Psoas muscle (tissue), 8 donors: ENCODE data around the gene GPR132. TPM values are rescaled to one million over a fixed set of nuclear protein-coding genes. Genes with fewer than 3 reads are reported as not detected.
A peak's percentile ranks its signal among the peaks of the same experiment; 100 is the strongest.

Experiments used
- ATAC-seq, 4 donors: fragments of 200-7000 bp; cut with Tn5 transposase; one replicate each; pipeline ENCODE4 v1.9.1; 2020; ENCODE audit warnings: moderate library complexity in 3 of 4, mild to moderate bottlenecking in 2 of 4
- DNase-seq, 2 donors: peaks; one replicate each; pipeline ENCODE4 v3.0.0-alpha.2; 2020
- H3K27ac ChIP-seq: fragments of 200-600 bp; one replicate; pipeline ENCODE4 v1.8.0; 2022
- H3K27me3 ChIP-seq, 3 donors: fragments of 200-600 bp in 1 of 3; one replicate each; pipeline versions ENCODE4 v1.6.1 to v1.8.0; 2013 to 2022; ENCODE audit warnings: low read length in 2 of 3, mild to moderate bottlenecking in 2 of 3, moderate library complexity in 1 of 3; ENCODE audit not compliant: insufficient read depth in 3 of 3
- H3K36me3 ChIP-seq, 2 donors: fragments of 200-600 bp in 1 of 2; one replicate each; pipeline versions ENCODE4 v1.6.1 to v1.8.0; 2013 to 2022; ENCODE audit warnings: low read depth in 1 of 2, mild to moderate bottlenecking in 1 of 2, moderate library complexity in 1 of 2; ENCODE audit not compliant: insufficient read depth in 1 of 2
- H3K4me1 ChIP-seq: fragments of 200-600 bp; one replicate; pipeline ENCODE4 v1.8.0; 2022
- H3K4me3 ChIP-seq: fragments of 200-600 bp; one replicate; pipeline ENCODE4 v1.8.0; 2022; ENCODE audit warnings: mild to moderate bottlenecking
- H3K9me3 ChIP-seq: fragments of 200-600 bp; one replicate; pipeline ENCODE4 v1.8.0; 2022
- WGBS, 3 donors: extraction: QIAGEN DNeasy Blood & Tissue Kit; methylation state at CpG; one replicate each; pipeline versions ENCODE4 v1.1.6 to v1.1.7; 2013; 5-methylcytosine and 5-hydroxymethylcytosine counted together
- intact Hi-C, 2 donors: fragments of 100-400 bp; cut with DNase I; formaldehyde crosslinking; loops; one replicate each; pipeline versions ENCODE4 v1.11.0 to v1.14.2; 2022
- polyA plus RNA-seq, 3 donors: library from polyadenylated mRNA; stranded (reverse); fragments of 200-250 nt; gene quantifications; one replicate each; pipeline ENCODE4 v1.2.3, GENCODE V29; 2013
- total RNA-seq, 4 donors: library from RNA; stranded (reverse); fragmentation: NEBNext Ultra II Directional in 2 of 4; extraction: Animal tissue kit (Norgen Biotek cat#: 25700) in 2 of 4; gene quantifications; one replicate each; pipeline versions ENCODE4 v1.2.1 to v1.2.4, GENCODE V29; 2021 to 2023
- TF ChIP-seq, protein P1 (sequence below): fragments of 200-600 bp; IDR thresholded peaks from one replicate; pipeline ENCODE4 v1.8.0; 2022; ENCODE audit warnings: antibody characterized with exemption
- donor health status: healthy with polysubstance abuse.
- donor health status: DM: no; HTN: no; CAD: no; lungs with moderate emphysema.
- donor health status: Bipolar disorder and iron deficiency.
- donor health status: healthy.
- donor health status: DM: yes; HTN: yes; CAD: no.
- donor health status: DM: no; HTN: no; CAD: no.
- donor health status: DM: no; HTN: no; CAD: no.
- donor health status: DM: yes; HTN: yes; CAD: no.

The GPR132 gene
- total and polyA plus RNA-seq, 7 donors: 0.08 to 0.60 (median 0.34) TPM

DNA sequence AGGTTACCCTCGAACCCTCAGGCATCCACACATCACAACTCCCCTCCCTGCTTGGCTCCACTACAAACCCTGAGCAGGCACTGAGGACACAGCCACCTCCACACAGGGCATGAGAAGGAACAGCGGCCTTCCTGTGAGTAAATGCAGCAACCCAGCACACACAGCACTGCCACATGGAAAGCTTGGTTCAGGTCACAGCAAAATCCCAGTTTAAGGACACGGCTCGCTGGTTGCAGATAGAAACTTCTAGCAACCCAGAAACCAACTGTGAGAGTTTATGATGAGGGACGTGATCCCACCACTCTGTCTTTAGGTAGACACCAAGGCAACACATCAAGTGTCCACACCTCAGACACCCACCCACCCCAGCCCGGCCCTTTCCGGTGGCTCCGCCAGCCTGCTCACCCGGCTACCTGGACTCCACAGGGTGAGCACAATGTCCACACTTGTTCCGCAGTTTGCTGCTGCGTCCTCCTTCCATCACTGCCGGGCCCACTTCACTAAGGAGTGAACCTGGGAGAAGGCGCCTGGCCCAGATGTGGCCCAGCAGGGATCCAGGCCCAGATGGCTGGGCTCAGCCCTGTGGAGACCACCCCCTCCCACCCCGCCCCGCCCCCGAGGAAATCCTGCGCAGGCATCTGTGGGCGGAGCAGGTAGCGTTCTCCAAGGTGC is 57.5 kb downstream of the GPR132 start:
- Histone ChIP-seq H3K9me3 (no peaks in the 10 kb centered on the region), H3K4me3 (no peak overlapping the region), H3K27me3 (no peaks in the 10 kb centered on the region), H3K36me3 (peaks cover 0 to 17% of the 10 kb centered on the region in 2 donors), H3K4me1 (no peaks in the 10 kb centered on the region), H3K27ac (no peak overlapping the region)
- TF ChIP-seq, protein P1, sequence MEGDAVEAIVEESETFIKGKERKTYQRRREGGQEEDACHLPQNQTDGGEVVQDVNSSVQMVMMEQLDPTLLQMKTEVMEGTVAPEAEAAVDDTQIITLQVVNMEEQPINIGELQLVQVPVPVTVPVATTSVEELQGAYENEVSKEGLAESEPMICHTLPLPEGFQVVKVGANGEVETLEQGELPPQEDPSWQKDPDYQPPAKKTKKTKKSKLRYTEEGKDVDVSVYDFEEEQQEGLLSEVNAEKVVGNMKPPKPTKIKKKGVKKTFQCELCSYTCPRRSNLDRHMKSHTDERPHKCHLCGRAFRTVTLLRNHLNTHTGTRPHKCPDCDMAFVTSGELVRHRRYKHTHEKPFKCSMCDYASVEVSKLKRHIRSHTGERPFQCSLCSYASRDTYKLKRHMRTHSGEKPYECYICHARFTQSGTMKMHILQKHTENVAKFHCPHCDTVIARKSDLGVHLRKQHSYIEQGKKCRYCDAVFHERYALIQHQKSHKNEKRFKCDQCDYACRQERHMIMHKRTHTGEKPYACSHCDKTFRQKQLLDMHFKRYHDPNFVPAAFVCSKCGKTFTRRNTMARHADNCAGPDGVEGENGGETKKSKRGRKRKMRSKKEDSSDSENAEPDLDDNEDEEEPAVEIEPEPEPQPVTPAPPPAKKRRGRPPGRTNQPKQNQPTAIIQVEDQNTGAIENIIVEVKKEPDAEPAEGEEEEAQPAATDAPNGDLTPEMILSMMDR: no peak
- intact Hi-C loops: no loop called here
- WGBS, 3 donors: 91 to 94% (median 93%) methylated on average over 19 of the region's 19 CpGs
- DNase-seq (no peak), ATAC-seq (no peak)

DNA sequence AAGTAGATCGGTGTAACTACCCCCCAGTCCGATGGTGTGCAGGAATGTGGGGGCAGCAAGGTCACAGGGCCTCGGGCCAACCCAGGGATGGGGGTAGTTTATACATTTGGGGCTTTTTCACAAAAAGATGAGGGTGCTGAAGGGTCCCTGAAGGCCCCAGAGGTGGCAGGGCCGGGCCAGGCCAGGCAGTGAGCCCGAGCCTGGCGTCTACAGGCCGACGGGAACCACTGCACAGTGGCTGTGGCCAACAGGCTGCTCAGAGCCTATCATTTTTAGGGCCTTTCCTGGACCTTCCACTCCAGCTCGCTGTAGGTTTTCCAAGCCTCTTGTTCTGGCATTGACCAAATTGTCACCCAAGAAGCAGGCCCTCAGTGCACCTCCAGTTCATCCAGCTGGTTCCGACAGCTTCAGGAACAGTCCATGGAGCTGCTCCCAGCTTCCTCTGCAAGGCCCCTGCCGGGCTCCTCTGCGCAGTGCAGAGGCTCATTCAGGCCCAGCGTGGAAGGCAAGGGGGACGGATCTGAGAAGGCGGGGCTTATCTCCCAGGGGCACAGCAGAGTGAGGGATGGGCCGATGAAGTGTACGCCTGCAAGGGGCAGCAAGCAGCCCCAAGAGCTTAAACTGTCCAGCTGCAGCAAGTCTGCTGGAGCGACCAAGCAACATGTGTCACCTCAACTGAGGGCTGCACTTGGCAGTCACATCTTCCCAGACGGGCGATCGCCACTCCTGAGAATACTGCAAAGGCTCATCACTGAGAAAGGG is 58.2 kb downstream of the GPR132 start:
- Histone ChIP-seq H3K4me3 (no peak overlapping the region), H3K9me3 (no peaks in the 10 kb centered on the region), H3K4me1 (no peaks in the 10 kb centered on the region), H3K27ac (no peak overlapping the region), H3K36me3 (peaks cover 0 to 17% of the 10 kb centered on the region in 2 donors), H3K27me3 (no peaks in the 10 kb centered on the region)
- TF ChIP-seq, protein P1: no peak
- 66 to 86% (median 66%) methylated on average over 21 of the region's 21 CpGs for WGBS, 3 donors
- intact Hi-C loops: no loop called here
- ATAC-seq (no peak), DNase-seq (no peak)

DNA sequence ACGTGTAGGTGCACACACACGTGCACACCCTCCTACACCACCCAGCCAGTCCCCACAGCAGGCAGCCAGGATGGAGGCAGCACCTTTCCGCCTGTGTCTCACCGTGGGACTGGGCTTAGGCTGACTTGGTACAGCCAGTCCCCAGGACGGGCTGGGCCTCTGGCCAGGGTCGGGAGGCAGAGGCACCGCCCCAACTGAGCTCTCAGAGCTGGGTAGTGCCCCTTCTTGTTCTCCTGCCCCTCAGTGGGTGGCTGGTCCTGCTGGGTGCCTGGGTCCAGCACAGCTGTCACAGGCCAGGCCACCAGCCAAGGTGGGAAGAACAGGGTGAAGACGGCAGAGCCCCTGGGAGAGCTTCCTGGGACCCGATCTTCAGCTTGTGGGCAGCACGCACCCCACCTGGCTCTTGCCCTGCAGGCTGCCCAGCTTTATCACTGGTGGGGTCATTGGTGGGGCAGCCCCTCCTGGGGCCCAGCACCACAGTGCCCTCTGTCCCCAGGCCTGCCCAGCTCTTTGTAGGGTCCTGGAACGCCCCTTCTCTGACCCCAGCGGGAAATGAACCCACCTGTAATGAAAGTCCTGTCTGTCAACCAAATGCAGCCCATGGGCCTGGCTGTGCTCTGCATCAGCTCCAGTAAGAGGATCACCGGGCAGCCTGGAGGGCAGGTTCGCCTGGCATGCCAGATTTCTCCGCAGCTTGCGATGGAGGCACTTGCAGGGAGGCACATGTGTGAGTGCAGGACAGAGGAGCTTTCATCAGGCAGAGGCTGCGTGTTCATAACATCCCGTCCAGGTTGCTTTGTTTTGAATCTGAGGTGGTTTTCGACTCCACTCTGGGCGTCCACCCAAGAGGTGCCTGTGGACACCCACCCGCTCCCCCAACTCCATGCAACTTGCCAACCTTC is 59.0 kb downstream of the GPR132 start:
- Histone ChIP-seq H3K27ac (no peak overlapping the region), H3K36me3 (peaks cover 0 to 12% of the 10 kb centered on the region in 2 donors), H3K27me3 (no peaks in the 10 kb centered on the region), H3K4me3 (no peak overlapping the region), H3K9me3 (no peaks in the 10 kb centered on the region), H3K4me1 (no peaks in the 10 kb centered on the region)
- intact Hi-C loops: no loop called here
- DNase-seq (no peak), ATAC-seq (peak in 1 of 4 donors; percentile 35)
- TF ChIP-seq, protein P1: no peak
- 71 to 80% (median 73%) methylated on average over 21 of the region's 21 CpGs for WGBS, 3 donors

DNA sequence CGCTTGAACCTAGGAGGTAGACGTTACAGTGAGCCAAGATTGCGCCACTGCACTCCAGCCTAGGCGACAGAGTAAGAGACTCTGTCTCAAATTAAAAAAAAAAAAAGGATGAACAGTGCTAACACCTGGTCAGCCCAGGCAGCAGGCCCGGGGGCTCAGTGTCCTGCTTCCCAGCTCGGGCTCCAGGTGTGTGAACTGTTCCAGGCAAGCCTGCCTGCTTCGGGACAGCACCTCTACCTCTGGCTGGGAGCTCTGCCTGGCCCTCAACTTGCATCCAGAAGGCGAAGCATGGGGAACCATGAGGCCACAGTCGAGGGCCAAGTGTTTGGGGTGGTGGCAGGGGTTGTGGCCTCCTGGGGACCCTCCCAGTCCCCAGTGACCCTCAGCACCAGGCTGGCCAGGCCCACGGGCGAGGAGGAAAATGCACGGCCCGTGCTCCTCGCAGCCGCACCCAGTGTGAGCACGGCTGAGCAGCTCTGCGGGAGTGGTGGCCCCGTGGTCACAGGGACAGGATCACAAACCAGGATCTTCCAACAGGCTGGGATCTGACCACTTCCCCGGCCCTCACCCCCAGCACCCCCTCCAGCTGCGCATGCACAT is 59.8 kb downstream of the GPR132 start:
- no peaks in the 10 kb centered on the region for H3K4me1 ChIP-seq
- 77 to 90% (median 81%) methylated on average over 18 to 20 of the region's 20 CpGs for WGBS, 3 donors
- ATAC-seq: no peak
- TF ChIP-seq, protein P1: no peak
- H3K27me3 ChIP-seq: no peaks in the 10 kb centered on the region
- no peak overlapping the region for H3K27ac ChIP-seq
- no peaks in the 10 kb centered on the region for H3K9me3 ChIP-seq
- H3K4me3 ChIP-seq: no peak overlapping the region
- peaks cover 0 to 5% of the 10 kb centered on the region in 2 donors for H3K36me3 ChIP-seq
- DNase-seq: no peak
- intact Hi-C loops: no loop called here

Other genes starting within 250 kb of the GPR132 start
- 10 to 100 TPM in 1 of 4 donors, 1 to 10 TPM in 3; 6.3 to 15.7 (median 7.7) TPM for gene CEP170B, start 200.2 kb downstream of the GPR132 start, total RNA-seq
- 1 to 10 TPM; 2.0 to 5.8 (median 3.3) TPM for gene CEP170B, start 200.2 kb downstream of the GPR132 start, polyA plus RNA-seq
- gene PLD4, start 140.6 kb downstream of the GPR132 start, total RNA-seq: under 1 TPM in 2 of 4 donors, not detected in 2; 0.04 to 0.25 TPM
- not detected for gene PLD4, start 140.6 kb downstream of the GPR132 start, polyA plus RNA-seq
- 1 to 10 TPM; 1.3 to 4.7 (median 3.4) TPM for gene AHNAK2, start 87.1 kb downstream of the GPR132 start, total RNA-seq
- 1 to 10 TPM in 1 of 3 donors, under 1 TPM in 2; 0.69 to 2.0 (median 0.75) TPM for gene AHNAK2, start 87.1 kb downstream of the GPR132 start, polyA plus RNA-seq
- gene CLBA1, start 79.6 kb downstream of the GPR132 start, total RNA-seq: 1 to 10 TPM; 1.3 to 2.2 (median 1.6) TPM
- gene CLBA1, start 79.6 kb downstream of the GPR132 start, polyA plus RNA-seq: 1 to 10 TPM; 1.7 to 6.8 (median 6.1) TPM
- 1 to 10 TPM in 2 of 4 donors, under 1 TPM in 2; 0.79 to 1.8 (median 1.1) TPM for gene CDCA4, start 44.3 kb downstream of the GPR132 start, total RNA-seq
- gene CDCA4, start 44.3 kb downstream of the GPR132 start, polyA plus RNA-seq: 1 to 10 TPM; 1.3 to 3.3 (median 2.1) TPM
- gene JAG2, start 103.3 kb upstream of the GPR132 start, total RNA-seq: 10 to 100 TPM; 18.4 to 34.0 (median 28.2) TPM
- 10 to 100 TPM; 10.6 to 25.9 (median 10.6) TPM for gene JAG2, start 103.3 kb upstream of the GPR132 start, polyA plus RNA-seq
- gene NUDT14, start 115.9 kb upstream of the GPR132 start, total RNA-seq: 10 to 100 TPM; 23.3 to 44.5 (median 24.6) TPM
- 10 to 100 TPM; 14.7 to 45.4 (median 22.3) TPM for gene NUDT14, start 115.9 kb upstream of the GPR132 start, polyA plus RNA-seq
- 10 to 100 TPM; 56.9 to 75.3 (median 69.1) TPM for gene BTBD6, start 183.1 kb upstream of the GPR132 start, total RNA-seq
- gene BTBD6, start 183.1 kb upstream of the GPR132 start, polyA plus RNA-seq: 10 to 100 TPM; 48.3 to 79.7 (median 72.2) TPM
- gene BRF1, start 235.6 kb upstream of the GPR132 start, total RNA-seq: 10 to 100 TPM; 17.1 to 26.2 (median 20.9) TPM
- gene BRF1, start 235.6 kb upstream of the GPR132 start, polyA plus RNA-seq: 10 to 100 TPM; 12.9 to 15.3 (median 13.4) TPM
- gene PACS2, start 249.3 kb upstream of the GPR132 start, total RNA-seq: 10 to 100 TPM; 67.8 to 79.1 (median 75.3) TPM
- gene PACS2, start 249.3 kb upstream of the GPR132 start, polyA plus RNA-seq: 10 to 100 TPM; 57.1 to 83.1 (median 65.1) TPM